SK-N-SH (cell line): ENCODE data around the gene LRFN4.

Source experiments
- CTCF ChIP-seq: fragments of 200-600 bp; sonication (generic); IDR thresholded peaks from 2 replicates; pipeline ENCODE4 v1.6.1; 2017; ENCODE audit warnings: antibody characterized with exemption, mild to moderate bottlenecking, moderate library complexity
- RCOR1 ChIP-seq: fragments of 150-350 bp; IDR thresholded peaks from 2 replicates; pipeline ENCODE4 v1.6.1; 2017; ENCODE audit warnings: antibody characterized with exemption, low read length
- SIN3A ChIP-seq: IDR thresholded peaks from 2 replicates; pipeline ENCODE4 v1.6.1; 2012; ENCODE audit warnings: low read depth, mild to moderate bottlenecking, low read length, moderate library complexity, borderline replicate concordance
- TF ChIP-seq, protein P1 (sequence below): IDR thresholded peaks from 2 replicates; pipeline ENCODE4; 2012

- TF ChIP-seq SIN3A (no peak), CTCF (no peak), RCOR1 (no peak)
- TF ChIP-seq, protein P1, sequence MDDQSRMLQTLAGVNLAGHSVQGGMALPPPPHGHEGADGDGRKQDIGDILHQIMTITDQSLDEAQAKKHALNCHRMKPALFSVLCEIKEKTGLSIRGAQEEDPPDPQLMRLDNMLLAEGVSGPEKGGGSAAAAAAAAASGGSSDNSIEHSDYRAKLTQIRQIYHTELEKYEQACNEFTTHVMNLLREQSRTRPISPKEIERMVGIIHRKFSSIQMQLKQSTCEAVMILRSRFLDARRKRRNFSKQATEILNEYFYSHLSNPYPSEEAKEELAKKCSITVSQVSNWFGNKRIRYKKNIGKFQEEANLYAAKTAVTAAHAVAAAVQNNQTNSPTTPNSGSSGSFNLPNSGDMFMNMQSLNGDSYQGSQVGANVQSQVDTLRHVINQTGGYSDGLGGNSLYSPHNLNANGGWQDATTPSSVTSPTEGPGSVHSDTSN: no peak
These were observed 23.9 kb downstream of the LRFN4 start for GRCh38 chr11:66880496-66881450.
